Spleen (tissue), 7 donors: Measurements from ENCODE around the gene PLAAT4.

Experiments used
- POLR2A ChIP-seq, 3 donors: fragments of 450-650 bp; IDR thresholded peaks; one replicate each; pipeline ENCODE4 v1.5.1; 2017; ENCODE audit warnings: antibody characterized with exemption in 3 of 3, mild to moderate bottlenecking in 1 of 3
- POLR2AphosphoS5 ChIP-seq, 3 donors: sonication (generic); formaldehyde crosslinking; IDR thresholded peaks; one replicate each; pipeline ENCODE4 v1.5.1; 2017; ENCODE audit warnings: antibody characterized with exemption in 3 of 3
- TF ChIP-seq, protein P1 (sequence below), 11 experiments: fragments of 200-600 bp in 7 of 11; fragments of 450-650 bp in 4 of 11; sonication (generic) in 4 of 11; IDR thresholded peaks in 8 of 11; conservative IDR thresholded peaks in 3 of 11; 1 replicate in 7 of 11; 2 replicates in 4 of 11; pipeline versions ENCODE4 v1.4.0 to v1.8.0; 2016 to 2021; ENCODE audit warnings: antibody characterized with exemption in 11 of 11, inconsistent platforms in 4 of 11, mild to moderate bottlenecking in 1 of 11
- donor health status: DM: no; HTN: no; CAD: no; lungs with moderate emphysema.
- donor health status: DM: no; HTN: no; CAD: no.
- donor health status: DM: no; HTN: no; CAD: no.

GRCh38 chr11:63518548-63518947, 18.1 kb upstream of the PLAAT4 start:
- TF ChIP-seq, protein P1, sequence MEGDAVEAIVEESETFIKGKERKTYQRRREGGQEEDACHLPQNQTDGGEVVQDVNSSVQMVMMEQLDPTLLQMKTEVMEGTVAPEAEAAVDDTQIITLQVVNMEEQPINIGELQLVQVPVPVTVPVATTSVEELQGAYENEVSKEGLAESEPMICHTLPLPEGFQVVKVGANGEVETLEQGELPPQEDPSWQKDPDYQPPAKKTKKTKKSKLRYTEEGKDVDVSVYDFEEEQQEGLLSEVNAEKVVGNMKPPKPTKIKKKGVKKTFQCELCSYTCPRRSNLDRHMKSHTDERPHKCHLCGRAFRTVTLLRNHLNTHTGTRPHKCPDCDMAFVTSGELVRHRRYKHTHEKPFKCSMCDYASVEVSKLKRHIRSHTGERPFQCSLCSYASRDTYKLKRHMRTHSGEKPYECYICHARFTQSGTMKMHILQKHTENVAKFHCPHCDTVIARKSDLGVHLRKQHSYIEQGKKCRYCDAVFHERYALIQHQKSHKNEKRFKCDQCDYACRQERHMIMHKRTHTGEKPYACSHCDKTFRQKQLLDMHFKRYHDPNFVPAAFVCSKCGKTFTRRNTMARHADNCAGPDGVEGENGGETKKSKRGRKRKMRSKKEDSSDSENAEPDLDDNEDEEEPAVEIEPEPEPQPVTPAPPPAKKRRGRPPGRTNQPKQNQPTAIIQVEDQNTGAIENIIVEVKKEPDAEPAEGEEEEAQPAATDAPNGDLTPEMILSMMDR (IDR thresholded peaks at IDR 0.05 in 8 of 11, conservative IDR thresholded peaks at IDR 0.05 in 3 of 11), result no peak
- TF ChIP-seq POLR2A (IDR thresholded peaks at IDR 0.05) (no peak), POLR2AphosphoS5 (IDR thresholded peaks at IDR 0.05) (no peak)
